Measurements from ENCODE around the gene SIRT5.

- TF ChIP-seq CTCF (tag by site-specific recombination; IDR thresholded peaks at IDR 0.05) (no peak), PATZ1 (tag by site-specific recombination; IDR thresholded peaks at IDR 0.05) (no peak), MYNN (tag by site-specific recombination; IDR thresholded peaks at IDR 0.05; ENCODE audit: borderline replicate concordance) (no peak), KLF8 (tag by site-specific recombination; IDR thresholded peaks at IDR 0.05) (no peak), ZNF701 (tag by site-specific recombination; IDR thresholded peaks at IDR 0.05) (no peak), ZSCAN30 (tag by site-specific recombination; IDR thresholded peaks at IDR 0.05) (no peak), ZNF302 (tag by site-specific recombination; IDR thresholded peaks at IDR 0.05; ENCODE audit: low read depth) (no peak), TCF7L2 (IDR thresholded peaks at IDR 0.05; ENCODE audit: borderline replicate concordance, low read depth, low read length) (no peak), YY1 (tag by site-specific recombination; IDR thresholded peaks at IDR 0.05) (no peak)
Measured at GRCh38 chr6:13538084-13538483, 36.3 kb upstream of the SIRT5 start.

Measured in HEK293 (cell line).